ENCODE data around the gene MYLIP. TPM values are rescaled to one million over a fixed set of nuclear protein-coding genes. Genes with fewer than 3 reads are reported as not detected.

The MYLIP gene
- total and polyA plus RNA-seq, 2 of the 13 experiments (the other 11 are each of a cell fraction or from before 2014, with no cell fraction given): 3.4 to 10.8 TPM

- Histone ChIP-seq H3K4me1 (ENCODE audit: insufficient read depth, low read length) (peaks cover 6% of the 10 kb centered on the region), H3K9ac (ENCODE audit: insufficient read depth, low read depth, low read length) (no peak overlapping the region), H3K27me3 (ENCODE audit: control insufficient read depth in 1 of 2, insufficient read depth in 2 of 2, low read length in 2 of 2) (no peaks in the 10 kb centered on the region; a peak in 1 of 5 replicates), H3K27ac (ENCODE audit: extremely low read length, insufficient read depth, low read length) (no peak overlapping the region), H3K79me2 (ENCODE audit: insufficient read depth, low read length) (no peaks in the 10 kb centered on the region), H3K36me3 (replicated peaks in 1 of 2; ENCODE audit: control insufficient read depth in 1 of 2, insufficient read depth in 2 of 2, low read length in 2 of 2) (no peaks in the 10 kb centered on the region), H3K9me3 (ENCODE audit: low read length) (no peaks in the 10 kb centered on the region), H2AFZ (ENCODE audit: low read length) (no peak overlapping the region), H4K20me1 (ENCODE audit: insufficient read depth, low read length) (no peaks in the 10 kb centered on the region), H3K4me3 (replicated peaks in 1 of 3; ENCODE audit: insufficient read depth in 1 of 3, low read depth in 2 of 3, low read length in 3 of 3) (no peak overlapping the region), H3K4me2 (ENCODE audit: low read depth, low read length) (no peak overlapping the region)
- DNase-seq (ENCODE audit: low spot score): no peak
- no peak for TF ChIP-seq DMTF1 (CRISPR knock-in tag; IDR thresholded peaks at IDR 0.05)
- TF ChIP-seq ZSCAN29 (CRISPR knock-in tag; conservative IDR thresholded peaks at IDR 0.05): no peak
- TF ChIP-seq DNMT1 (CRISPR knock-in tag; IDR thresholded peaks at IDR 0.05): no peak
- no peak for TF ChIP-seq ZNF383 (CRISPR knock-in tag; IDR thresholded peaks at IDR 0.05; ENCODE audit: borderline replicate concordance)
- no peak for TF ChIP-seq NAIF1 (CRISPR knock-in tag; IDR thresholded peaks at IDR 0.05; ENCODE audit: borderline replicate concordance)
- TF ChIP-seq ZNF784 (CRISPR knock-in tag; IDR thresholded peaks at IDR 0.05; ENCODE audit: borderline replicate concordance): no peak
- no peak for TF ChIP-seq CEBPB (IDR thresholded peaks at IDR 0.05; ENCODE audit: borderline replicate concordance, low read depth, low read length)
- no peak for TF ChIP-seq ZNF646 (CRISPR knock-in tag; IDR thresholded peaks at IDR 0.05)
- no peak for TF ChIP-seq SRSF4 (IDR thresholded peaks at IDR 0.05; ENCODE audit: low read depth, low read length, poor library complexity, severe bottlenecking)
- ChIA-PET POLR2A (no interaction called here), CTCF (ENCODE audit: low intra/inter-chr PET ratio, low total read pairs) (no interaction called here)
- 47% methylated on average over 2 of the region's 2 CpGs for WGBS (ENCODE audit: low lambda C conversion rate)
- in situ Hi-C loops (cut with HindIII; ENCODE audit: extremely low pct_ligation_motif_present, low pct_unique_long_range_greater_than_20kb) (no loop called here), intact Hi-C loops (cut with micrococcal nuclease; ENCODE audit: unreplicated experiment) (no loop called here)
- BruUV-seq (replicated peaks): no TSS peak
- ATAC-seq: no peak
- no peak for FAIRE-seq
These were observed 50.2 kb downstream of the MYLIP start for GRCh38 chr6:16179063-16179462.
